Neuronal stem cell (in vitro differentiated cells): ENCODE measurements around the gene RAB6B.
A peak's percentile ranks its signal among the peaks of the same experiment; 100 is the strongest.

Experiments used
- DNase-seq: peaks from one replicate; pipeline ENCODE4 v3.0.0-alpha.2; 2013; ENCODE audit warnings: low spot score
- H2AFZ ChIP-seq: one replicate; pipeline ENCODE4 v1.6.1; 2013; ENCODE audit warnings: mild to moderate bottlenecking, low read length, inconsistent platforms
- H2AK5ac ChIP-seq: 2 replicates; pipeline ENCODE4 v1.6.1; 2013; ENCODE audit warnings: low read depth, mild to moderate bottlenecking, inconsistent platforms, low read length, moderate library complexity, mixed read lengths
- H2BK120ac ChIP-seq: 2 replicates; pipeline ENCODE4 v1.6.1; 2013; ENCODE audit warnings: low read depth, mild to moderate bottlenecking, inconsistent platforms, low read length, moderate library complexity, mixed read lengths
- H2BK12ac ChIP-seq: one replicate; pipeline ENCODE4 v1.6.1; 2013; ENCODE audit warnings: low read length, inconsistent platforms
- H2BK15ac ChIP-seq: 2 replicates; pipeline ENCODE4 v1.6.1; 2013; ENCODE audit warnings: mild to moderate bottlenecking, low read length, inconsistent platforms, mixed read lengths
- H2BK5ac ChIP-seq: one replicate; pipeline ENCODE4 v1.6.1; 2013; ENCODE audit warnings: inconsistent platforms, mild to moderate bottlenecking, low read length, moderate library complexity
- H3K14ac ChIP-seq: one replicate; pipeline ENCODE4 v1.6.1; 2013; ENCODE audit warnings: low read length, inconsistent platforms
- H3K18ac ChIP-seq: 2 replicates; pipeline ENCODE4 v1.6.1; 2013; ENCODE audit warnings: low read length, inconsistent platforms
- H3K23ac ChIP-seq: 2 replicates; pipeline ENCODE4 v1.6.1; 2013; ENCODE audit warnings: low read depth, mild to moderate bottlenecking, mixed read lengths, low read length, inconsistent platforms; ENCODE audit not compliant: poor library complexity
- H3K27ac ChIP-seq: replicated peaks from 3 replicates; pipeline ENCODE4 v1.5.1; 2013; ENCODE audit warnings: low read length, inconsistent platforms
- H3K27me3 ChIP-seq, 3 experiments: 2 replicates each; pipeline ENCODE4 v1.6.1; 2013; ENCODE audit warnings: low read length in 3 of 3, mild to moderate bottlenecking in 2 of 3, inconsistent platforms in 1 of 3, low read depth in 1 of 3, mixed read lengths in 1 of 3, moderate library complexity in 1 of 3; ENCODE audit not compliant: control insufficient read depth in 3 of 3, insufficient read depth in 3 of 3
- H3K36me3 ChIP-seq, 2 donors: replicated peaks in 1 of 2; 2 replicates each; pipeline ENCODE4 v1.6.1; 2013; ENCODE audit warnings: low read length in 2 of 2; ENCODE audit not compliant: control insufficient read depth in 2 of 2, insufficient read depth in 2 of 2
- H3K4ac ChIP-seq: 2 replicates; pipeline ENCODE4 v1.6.1; 2013; ENCODE audit warnings: inconsistent platforms, mild to moderate bottlenecking, low read length, moderate library complexity
- H3K4me1 ChIP-seq, 2 donors: 1 replicate in 1 of 2; 2 replicates in 1 of 2; pipeline ENCODE4 v1.6.1; 2013; ENCODE audit warnings: low read length in 2 of 2, low read depth in 1 of 2; ENCODE audit not compliant: control insufficient read depth in 2 of 2, insufficient read depth in 1 of 2
- H3K4me2 ChIP-seq: one replicate; pipeline ENCODE4 v1.6.1; 2013; ENCODE audit warnings: mild to moderate bottlenecking, low read length, inconsistent platforms; ENCODE audit not compliant: insufficient read depth, poor library complexity, severe bottlenecking
- H3K4me3 ChIP-seq, 2 donors: 2 replicates each; pipeline ENCODE4 v1.5.1; 2013; ENCODE audit warnings: low read length in 2 of 2, mild to moderate bottlenecking in 2 of 2, inconsistent platforms in 1 of 2, moderate library complexity in 1 of 2
- H3K79me1 ChIP-seq: one replicate; pipeline ENCODE4 v1.6.1; 2013; ENCODE audit warnings: low read depth, mild to moderate bottlenecking, inconsistent platforms, low read length, moderate library complexity
- H3K9ac ChIP-seq: one replicate; pipeline ENCODE4 v1.6.1; 2013; ENCODE audit warnings: mild to moderate bottlenecking, low read depth, low read length, inconsistent platforms; ENCODE audit not compliant: poor library complexity
- H3K9me3 ChIP-seq, 2 donors: replicated peaks in 1 of 2; 2 replicates each; pipeline versions ENCODE3 to v1.6.1; 2013; ENCODE audit warnings: low read length in 2 of 2, mild to moderate bottlenecking in 2 of 2, inconsistent platforms in 1 of 2, low read depth in 1 of 2, mixed read lengths in 1 of 2, moderate library complexity in 1 of 2; ENCODE audit not compliant: control insufficient read depth in 2 of 2, insufficient read depth in 1 of 2
- H4K8ac ChIP-seq: one replicate; pipeline ENCODE4 v1.6.1; 2013; ENCODE audit warnings: low read depth, mild to moderate bottlenecking, inconsistent platforms, low read length, moderate library complexity
- H4K91ac ChIP-seq: one replicate; pipeline ENCODE4 v1.6.1; 2013; ENCODE audit warnings: low read length, low read depth, mild to moderate bottlenecking, inconsistent platforms; ENCODE audit not compliant: poor library complexity
- WGBS, 2 donors: extraction: QIAGEN DNeasy Blood & Tissue Kit; methylation state at CpG; one replicate each; pipeline ENCODE4 v1.1.7; 2013; ENCODE audit warnings: missing lambda C conversion rate in 2 of 2, mixed read lengths in 1 of 2; ENCODE audit not compliant: insufficient read length in 2 of 2, insufficient replicate concordance in 1 of 2; ENCODE audit errors: extremely low coverage in 2 of 2; 5-methylcytosine and 5-hydroxymethylcytosine counted together

Gene RAB6B

GRCh38 chr3:133865136-133865855 lies 30.4 kb downstream of the RAB6B start:
- H3K18ac ChIP-seq: peak overlapping the region; percentile 41
- H3K9ac ChIP-seq: no peak overlapping the region
- H2BK15ac ChIP-seq: no peak overlapping the region
- no peak overlapping the region for H4K91ac ChIP-seq
- WGBS, 2 donors: no CpG with 5 or more reads among the region's 5 CpGs
- no peak overlapping the region for H3K23ac ChIP-seq
- H2AK5ac ChIP-seq: no peak overlapping the region
- H3K14ac ChIP-seq: no peak overlapping the region
- H2BK120ac ChIP-seq: no peak overlapping the region
- H2AFZ ChIP-seq: no peak overlapping the region
- no peak overlapping the region for H3K4me3 ChIP-seq
- H3K79me1 ChIP-seq: peaks cover 1% of the 10 kb centered on the region
- no peak overlapping the region for H2BK5ac ChIP-seq
- H3K27ac ChIP-seq: no peak overlapping the region
- H3K4me1 ChIP-seq: peaks cover 0 to 5% of the 10 kb centered on the region in 2 donors
- no peak overlapping the region for H2BK12ac ChIP-seq
- no peaks in the 10 kb centered on the region for H3K9me3 ChIP-seq
- H3K4me2 ChIP-seq: no peak overlapping the region
- H4K8ac ChIP-seq: no peak overlapping the region
- H3K27me3 ChIP-seq: peaks cover 0 to 31% (median 0%) of the 10 kb centered on the region in 3 experiments
- no peak for DNase-seq
- H3K4ac ChIP-seq: no peak overlapping the region
- H3K36me3 ChIP-seq: no peaks in the 10 kb centered on the region

DNA sequence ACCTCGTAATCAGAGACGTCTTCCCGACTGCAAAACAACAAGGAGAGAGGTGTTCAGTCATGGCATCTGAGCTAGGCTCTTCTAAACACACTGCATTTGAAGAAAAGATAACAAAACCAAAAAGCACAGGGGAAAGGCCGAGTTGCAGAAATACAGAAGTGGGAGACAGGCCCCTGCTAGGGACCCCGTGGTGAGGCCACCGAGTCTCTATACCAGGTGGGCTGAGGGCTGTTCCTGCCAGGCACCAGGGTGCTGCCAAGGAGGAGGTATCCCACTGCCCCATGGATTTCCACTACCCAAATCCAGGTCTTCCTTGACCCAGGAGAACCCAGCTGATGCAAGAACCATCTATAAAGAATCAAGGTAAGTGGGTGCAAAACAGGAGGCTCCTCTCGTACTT lies 31.1 kb downstream of the RAB6B start:
- Histone ChIP-seq H2BK5ac (no peak overlapping the region), H3K9me3 (no peaks in the 10 kb centered on the region)
- WGBS, 2 donors: no CpG with 5 or more reads among the region's 7 CpGs

GRCh38 chr3:133863911-133864310 lies 31.8 kb downstream of the RAB6B start:
- WGBS, 2 donors: no CpG with 5 or more reads among the region's 11 CpGs
- H3K18ac ChIP-seq: no peak overlapping the region

More for the DNA sequence above, 31.1 kb downstream of the RAB6B start:
- no peak overlapping the region for H3K23ac ChIP-seq
- no peak overlapping the region for H2BK12ac ChIP-seq
- H2BK15ac ChIP-seq: no peak overlapping the region
- no peak overlapping the region for H4K8ac ChIP-seq
- no peak overlapping the region for H2BK120ac ChIP-seq
- no peaks in the 10 kb centered on the region for H3K36me3 ChIP-seq
- peaks cover 0 to 5% of the 10 kb centered on the region in 2 donors for H3K4me1 ChIP-seq
- H3K9ac ChIP-seq: no peak overlapping the region
- H3K27me3 ChIP-seq: peaks cover 0 to 31% (median 0%) of the 10 kb centered on the region in 3 experiments
- no peak overlapping the region for H3K18ac ChIP-seq
- no peak overlapping the region for H2AK5ac ChIP-seq
- H3K79me1 ChIP-seq: peaks cover 1% of the 10 kb centered on the region
- H2AFZ ChIP-seq: no peak overlapping the region
- no peak overlapping the region for H3K4me3 ChIP-seq
- DNase-seq: no peak
- H3K14ac ChIP-seq: no peak overlapping the region
- H3K27ac ChIP-seq: no peak overlapping the region
- H3K4ac ChIP-seq: no peak overlapping the region
- no peak overlapping the region for H4K91ac ChIP-seq
- no peak overlapping the region for H3K4me2 ChIP-seq

GRCh38 chr3:133862161-133862560 lies 33.5 kb downstream of the RAB6B start:
- no peaks in the 10 kb centered on the region for H3K36me3 ChIP-seq
- no peak overlapping the region for H4K8ac ChIP-seq
- no peak overlapping the region for H2BK15ac ChIP-seq
- H3K79me1 ChIP-seq: peaks cover 1% of the 10 kb centered on the region
- no peak overlapping the region for H4K91ac ChIP-seq
- H3K23ac ChIP-seq: no peak overlapping the region
- no peaks in the 10 kb centered on the region for H3K9me3 ChIP-seq
- H2AK5ac ChIP-seq: no peak overlapping the region
- no peak overlapping the region for H2BK12ac ChIP-seq
- no peak for DNase-seq
- no peak overlapping the region for H2BK120ac ChIP-seq
- H3K4me3 ChIP-seq: no peak overlapping the region
- no peak overlapping the region for H3K14ac ChIP-seq
- no peak overlapping the region for H2AFZ ChIP-seq
- no peak overlapping the region for H3K4me2 ChIP-seq
- no peak overlapping the region for H3K4ac ChIP-seq
- no peak overlapping the region for H3K18ac ChIP-seq
- H3K4me1 ChIP-seq: no peaks in the 10 kb centered on the region
- no peak overlapping the region for H3K9ac ChIP-seq
- H2BK5ac ChIP-seq: no peak overlapping the region
- no peak overlapping the region for H3K27ac ChIP-seq
- WGBS, 2 donors: no CpG with 5 or more reads among the region's 4 CpGs
- H3K27me3 ChIP-seq: peaks cover 0 to 26% (median 0%) of the 10 kb centered on the region in 3 experiments

More at GRCh38 chr3:133863911-133864310, 31.8 kb downstream of the RAB6B start:
- Histone ChIP-seq H3K4me2 (no peak overlapping the region), H3K27me3 (peaks cover 0 to 31% (median 0%) of the 10 kb centered on the region in 3 experiments), H3K23ac (no peak overlapping the region), H4K8ac (no peak overlapping the region), H2AFZ (no peak overlapping the region), H2BK5ac (no peak overlapping the region), H3K27ac (no peak overlapping the region), H2BK15ac (no peak overlapping the region), H3K79me1 (peaks cover 1% of the 10 kb centered on the region), H3K9ac (peak overlapping the region; percentile 5), H3K4me1 (peaks cover 0 to under 1% of the 10 kb centered on the region in 2 donors), H2BK120ac (no peak overlapping the region), H3K36me3 (no peaks in the 10 kb centered on the region), H3K14ac (no peak overlapping the region), H3K4me3 (no peak overlapping the region), H4K91ac (peak overlapping the region; percentile 26), H3K9me3 (no peaks in the 10 kb centered on the region), H2AK5ac (no peak overlapping the region), H3K4ac (no peak overlapping the region), H2BK12ac (no peak overlapping the region)
- DNase-seq: no peak
